Vagina (tissue), 2 donors: ENCODE data around the gene COLEC12.

Experiments
- CTCF ChIP-seq, 3 experiments: fragments of 450-650 bp in 2 of 3; fragments of 200-600 bp in 1 of 3; sonication (generic) in 1 of 3; IDR thresholded peaks; one replicate each; pipeline ENCODE4 v1.5.1; 2017 to 2019; ENCODE audit warnings: antibody characterized with exemption in 3 of 3, mild to moderate bottlenecking in 2 of 3, moderate library complexity in 2 of 3
- POLR2A ChIP-seq, 2 donors: fragments of 450-650 bp; IDR thresholded peaks; one replicate each; pipeline ENCODE4 v1.6.1; 2017; ENCODE audit warnings: antibody characterized with exemption in 2 of 2, mild to moderate bottlenecking in 2 of 2, moderate library complexity in 2 of 2

GRCh38 chr18:292271-292670 is 208.2 kb downstream of the COLEC12 start:
- TF ChIP-seq CTCF (IDR thresholded peaks at IDR 0.05) (no peak), POLR2A (IDR thresholded peaks at IDR 0.05) (no peak)
